ENCODE measurements around the gene MINK1.

GRCh38 chr17:4795168-4795567 is 38.0 kb upstream of the MINK1 start:
- TF ChIP-seq CTCF (IDR thresholded peaks at IDR 0.05) (no peak), POLR2A (IDR thresholded peaks at IDR 0.05) (no peak)
